Skeletal muscle satellite cell (primary cell): ENCODE data around the gene VPS51.
"Not testable (repeated sequence)": the region's sequence is repeated elsewhere in the genome, so short reads cannot be mapped to it uniquely, and the experiment has no call there.

Experiments used
- H3K27me3 ChIP-seq: 2 replicates; pipeline ENCODE4 v1.7.0; 2013; ENCODE audit warnings: low read length; ENCODE audit not compliant: control insufficient read depth, insufficient read depth
- H3K36me3 ChIP-seq: 2 replicates; pipeline ENCODE4 v1.7.0; 2013; ENCODE audit warnings: mild to moderate bottlenecking, control low read depth, low read length; ENCODE audit not compliant: insufficient read depth
- H3K4me1 ChIP-seq: 2 replicates; pipeline ENCODE4 v1.7.0; 2013; ENCODE audit warnings: low read length; ENCODE audit not compliant: control insufficient read depth, insufficient read depth
- H3K4me2 ChIP-seq: 2 replicates; pipeline ENCODE4 v1.7.0; 2013; ENCODE audit warnings: mild to moderate bottlenecking, low read length
- H3K4me3 ChIP-seq: 2 replicates; pipeline ENCODE4 v1.7.0; 2013; ENCODE audit warnings: low read length
- H3K9ac ChIP-seq: 2 replicates; pipeline ENCODE4 v1.7.0; 2013; ENCODE audit warnings: mild to moderate bottlenecking, low read depth, low read length, moderate library complexity
- H3K9me3 ChIP-seq: replicated peaks from 2 replicates; pipeline ENCODE4 v1.7.0; 2013; ENCODE audit warnings: mild to moderate bottlenecking, control low read depth, low read length

Gene VPS51

DNA sequence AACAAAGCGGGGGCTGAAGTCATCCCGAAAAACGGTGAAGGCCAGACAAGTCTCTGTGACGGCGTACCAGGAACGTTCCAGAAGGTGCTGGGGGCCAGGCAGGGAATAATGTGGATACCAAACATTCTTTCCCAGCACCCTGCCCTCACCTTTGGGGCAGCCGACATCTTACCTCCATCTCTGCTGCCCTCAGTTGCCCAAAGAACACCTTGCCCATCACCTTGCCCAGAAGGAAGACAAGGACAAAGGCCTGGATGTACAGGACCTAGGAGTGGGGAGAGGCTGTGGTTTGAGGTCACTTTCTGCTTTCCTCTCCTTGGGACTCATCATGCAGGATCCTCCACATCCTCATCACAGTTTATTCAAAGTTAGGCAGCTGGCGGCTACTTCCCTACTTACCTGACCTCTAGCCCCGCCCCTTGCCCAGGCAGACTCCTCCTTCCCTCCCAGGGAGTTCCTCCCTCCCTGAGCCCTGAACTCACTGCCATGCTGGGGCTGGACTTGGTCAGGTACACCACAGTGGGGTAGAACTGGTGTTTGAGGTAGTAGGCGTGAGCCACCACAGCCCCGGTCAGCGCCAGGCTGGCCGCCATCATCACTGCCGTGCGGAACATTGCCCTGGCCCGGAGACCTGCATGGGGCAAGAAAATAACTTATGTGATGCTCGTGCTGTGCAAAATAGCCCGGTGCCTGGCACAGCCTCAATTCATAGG lies 37.1 kb downstream of the VPS51 start:
- no peaks in the 10 kb centered on the region for H3K27me3 ChIP-seq
- peaks cover 49% of the 10 kb centered on the region for H3K36me3 ChIP-seq
- H3K4me2 ChIP-seq = peak overlapping the region; percentile 91
- peak overlapping the region; percentile 98 for H3K9ac ChIP-seq
- no peaks in the 10 kb centered on the region for H3K9me3 ChIP-seq
- peaks cover 16% of the 10 kb centered on the region for H3K4me1 ChIP-seq
- peak overlapping the region; percentile 96 for H3K4me3 ChIP-seq

DNA sequence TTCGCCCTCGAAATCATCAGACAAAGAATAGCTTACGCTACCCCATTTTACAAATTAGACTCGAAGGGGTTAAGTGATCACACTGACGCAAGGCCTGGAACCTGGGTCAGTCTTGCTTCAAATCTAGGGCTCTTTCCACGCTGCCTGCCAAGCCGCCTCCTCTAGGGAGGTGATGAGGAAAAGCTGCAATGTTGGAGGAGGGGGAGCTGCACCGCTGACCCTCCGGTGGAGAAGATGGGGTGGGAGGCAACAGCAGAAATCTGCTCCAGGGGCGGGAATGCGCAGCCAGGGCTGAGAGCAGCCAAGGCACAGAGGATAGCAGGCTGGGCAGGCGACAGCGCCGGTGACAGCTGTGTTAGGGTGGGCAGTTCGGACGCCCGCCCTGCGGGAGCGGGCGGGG lies 37.7 kb downstream of the VPS51 start:
- H3K4me2 ChIP-seq = peak overlapping the region; percentile 91

DNA sequence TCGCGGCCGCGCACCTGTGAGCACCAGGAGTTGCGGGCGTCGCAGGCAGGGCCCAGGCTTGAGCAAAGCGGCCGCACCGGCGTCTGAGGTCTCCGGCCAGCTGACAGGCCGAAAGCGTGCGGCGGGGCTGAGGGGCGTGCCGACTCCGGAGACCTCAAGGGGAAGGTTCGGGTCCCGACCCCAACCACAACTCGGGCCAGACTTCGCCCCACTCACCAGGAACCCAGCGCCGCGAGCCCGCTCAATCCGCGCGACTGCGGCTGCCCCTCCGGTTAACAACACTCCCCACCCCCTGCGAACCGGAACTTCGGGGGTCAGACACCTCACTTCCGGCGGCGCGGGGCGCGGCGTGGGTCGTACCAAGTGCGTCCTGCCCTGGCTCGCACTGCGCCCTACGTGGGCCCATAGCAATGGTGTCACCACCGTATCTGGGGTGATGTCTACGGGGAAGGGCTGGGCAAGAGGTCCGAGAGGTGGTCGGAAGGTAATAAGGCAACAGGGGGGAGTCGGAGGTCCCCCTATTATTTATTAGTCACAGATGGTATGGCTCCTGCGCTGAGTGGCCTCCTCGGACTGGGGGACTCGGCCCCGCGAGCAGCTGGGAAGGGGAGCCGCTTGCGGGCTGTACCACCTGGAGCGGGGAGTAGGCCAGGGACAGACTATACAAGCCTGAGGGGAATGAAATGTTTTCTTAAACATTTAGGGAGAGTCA lies 38.4 kb downstream of the VPS51 start, which contains the start of gene SYVN1:
SYVN1 (minus strand) TSS at position 280 of the 712 bp plus-strand sequence. CDS start 918 bp downstream, outside the sequence.
- Histone ChIP-seq H3K36me3 (peaks cover 37% of the 10 kb centered on the region), H3K9ac (peak within 1 kb of the TSS; percentile 98), H3K27me3 (no peaks in the 10 kb centered on the region), H3K4me1 (peaks cover 16% of the 10 kb centered on the region), H3K9me3 (no peaks in the 10 kb centered on the region), H3K4me2 (peak within 1 kb of the TSS; percentile 91), H3K4me3 (peak within 1 kb of the TSS; percentile 96)

More for the DNA sequence above, 37.7 kb downstream of the VPS51 start:
- Histone ChIP-seq H3K4me1 (peaks cover 16% of the 10 kb centered on the region), H3K27me3 (no peaks in the 10 kb centered on the region), H3K9ac (peak overlapping the region; percentile 98), H3K4me3 (peak overlapping the region; percentile 96), H3K36me3 (peaks cover 44% of the 10 kb centered on the region), H3K9me3 (no peaks in the 10 kb centered on the region)

GRCh38 chr11:65134952-65135632 lies 39.1 kb downstream of the VPS51 start:
- Histone ChIP-seq H3K4me1 (peaks cover 16% of the 10 kb centered on the region), H3K9me3 (no peaks in the 10 kb centered on the region), H3K27me3 (peaks cover 1% of the 10 kb centered on the region), H3K9ac (peak overlapping the region; percentile 98), H3K4me2 (peak overlapping the region; percentile 91), H3K4me3 (peak overlapping the region; percentile 96), H3K36me3 (peaks cover 30% of the 10 kb centered on the region)

- Histone ChIP-seq H3K36me3 (peaks cover 26% of the 10 kb centered on the region), H3K9ac (peak overlapping the region; percentile 98), H3K27me3 (peaks cover 7% of the 10 kb centered on the region), H3K9me3 (no peaks in the 10 kb centered on the region), H3K4me3 (peak overlapping the region; percentile 96), H3K4me2 (peak overlapping the region; percentile 91), H3K4me1 (peaks cover 16% of the 10 kb centered on the region)
Measured at GRCh38 chr11:65135633-65136145, 39.7 kb downstream of the VPS51 start.

- Histone ChIP-seq H3K4me3 (no peak overlapping the region), H3K9ac (no peak overlapping the region), H3K27me3 (peaks cover 16% of the 10 kb centered on the region), H3K9me3 (no peaks in the 10 kb centered on the region), H3K4me1 (peaks cover 16% of the 10 kb centered on the region), H3K36me3 (peaks cover 17% of the 10 kb centered on the region), H3K4me2 (no peak overlapping the region)
Measured at GRCh38 chr11:65136515-65137096, 40.6 kb downstream of the VPS51 start.

- Histone ChIP-seq H3K4me1 (no peaks in the 10 kb centered on the region), H3K4me3 (no peak overlapping the region), H3K36me3 (no peaks in the 10 kb centered on the region), H3K9me3 (no peaks in the 10 kb centered on the region), H3K27me3 (peaks cover 30% of the 10 kb centered on the region), H3K4me2 (no peak overlapping the region), H3K9ac (no peak overlapping the region)
Measured at GRCh38 chr11:65141896-65142494, 46.0 kb downstream of the VPS51 start.

- Histone ChIP-seq H3K9ac (no peak overlapping the region), H3K4me2 (no peak overlapping the region), H3K27me3 (peaks cover 16% of the 10 kb centered on the region), H3K4me3 (no peak overlapping the region), H3K4me1 (peaks cover 17% of the 10 kb centered on the region), H3K36me3 (no peaks in the 10 kb centered on the region), H3K9me3 (no peaks in the 10 kb centered on the region)
Measured at GRCh38 chr11:65147352-65148075, 51.5 kb downstream of the VPS51 start.

- no peaks in the 10 kb centered on the region for H3K36me3 ChIP-seq
- peaks cover 17% of the 10 kb centered on the region for H3K4me1 ChIP-seq
- no peak overlapping the region for H3K4me2 ChIP-seq
- no peaks in the 10 kb centered on the region for H3K9me3 ChIP-seq
- H3K27me3 ChIP-seq = peaks cover 20% of the 10 kb centered on the region
- H3K9ac ChIP-seq = no peak overlapping the region
- H3K4me3 ChIP-seq = no peak overlapping the region
Measured at GRCh38 chr11:65148657-65149056, 52.6 kb downstream of the VPS51 start.

DNA sequence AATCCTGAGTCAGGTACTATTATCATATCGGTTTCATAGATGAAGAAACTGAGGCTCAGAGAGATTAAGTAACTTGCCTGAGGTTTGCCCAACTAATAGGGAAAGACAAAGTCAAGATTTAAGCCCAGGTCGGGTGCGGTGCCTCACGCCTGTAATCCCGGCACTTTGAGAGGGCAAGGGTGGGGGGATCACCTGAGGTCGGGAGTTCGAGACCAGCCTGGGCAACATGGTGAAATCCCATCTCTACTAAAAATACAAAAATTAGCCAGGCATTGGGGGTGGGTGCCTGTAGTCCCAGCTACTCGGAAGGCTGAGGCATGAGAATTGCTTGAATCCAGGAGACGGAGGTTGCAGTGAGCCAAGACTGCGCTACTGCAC lies 54.1 kb downstream of the VPS51 start:
- not testable (repeated sequence) for H3K9ac ChIP-seq, H3K4me3 ChIP-seq
- H3K27me3 ChIP-seq = peaks cover 14% of the 10 kb centered on the region

More for the DNA sequence above, 54.1 kb downstream of the VPS51 start:
- peak overlapping the region; percentile 56 for H3K4me2 ChIP-seq
- H3K4me1 ChIP-seq = peaks cover 17% of the 10 kb centered on the region
- H3K36me3 ChIP-seq, H3K9me3 ChIP-seq: not testable (repeated sequence)
